HL-60 (cell line): ENCODE results near the gene RNF25.

ENCODE experiments used
- POLR2AphosphoS5 ChIP-seq: IDR thresholded peaks from 2 replicates; pipeline ENCODE4 v1.6.1; 2012; ENCODE audit warnings: low read depth
- SPI1 ChIP-seq: IDR thresholded peaks from 2 replicates; pipeline ENCODE4 v1.6.1; 2012; ENCODE audit warnings: low read depth, mild to moderate bottlenecking, borderline replicate concordance
- TF ChIP-seq, protein P1 (sequence below): IDR thresholded peaks from one replicate; pipeline ENCODE4 v1.5.1; 2011; ENCODE audit warnings: low read length, control low read depth, inconsistent platforms; ENCODE audit not compliant: insufficient read depth
- TF ChIP-seq, protein P2 (sequence below): IDR thresholded peaks from 2 replicates; pipeline ENCODE4 v1.6.1; 2012; ENCODE audit warnings: low read depth; ENCODE audit not compliant: insufficient replicate concordance

- TF ChIP-seq POLR2AphosphoS5 = no peak
- TF ChIP-seq, protein P1, sequence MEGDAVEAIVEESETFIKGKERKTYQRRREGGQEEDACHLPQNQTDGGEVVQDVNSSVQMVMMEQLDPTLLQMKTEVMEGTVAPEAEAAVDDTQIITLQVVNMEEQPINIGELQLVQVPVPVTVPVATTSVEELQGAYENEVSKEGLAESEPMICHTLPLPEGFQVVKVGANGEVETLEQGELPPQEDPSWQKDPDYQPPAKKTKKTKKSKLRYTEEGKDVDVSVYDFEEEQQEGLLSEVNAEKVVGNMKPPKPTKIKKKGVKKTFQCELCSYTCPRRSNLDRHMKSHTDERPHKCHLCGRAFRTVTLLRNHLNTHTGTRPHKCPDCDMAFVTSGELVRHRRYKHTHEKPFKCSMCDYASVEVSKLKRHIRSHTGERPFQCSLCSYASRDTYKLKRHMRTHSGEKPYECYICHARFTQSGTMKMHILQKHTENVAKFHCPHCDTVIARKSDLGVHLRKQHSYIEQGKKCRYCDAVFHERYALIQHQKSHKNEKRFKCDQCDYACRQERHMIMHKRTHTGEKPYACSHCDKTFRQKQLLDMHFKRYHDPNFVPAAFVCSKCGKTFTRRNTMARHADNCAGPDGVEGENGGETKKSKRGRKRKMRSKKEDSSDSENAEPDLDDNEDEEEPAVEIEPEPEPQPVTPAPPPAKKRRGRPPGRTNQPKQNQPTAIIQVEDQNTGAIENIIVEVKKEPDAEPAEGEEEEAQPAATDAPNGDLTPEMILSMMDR = no peak
- no peak for TF ChIP-seq SPI1
- TF ChIP-seq, protein P2, sequence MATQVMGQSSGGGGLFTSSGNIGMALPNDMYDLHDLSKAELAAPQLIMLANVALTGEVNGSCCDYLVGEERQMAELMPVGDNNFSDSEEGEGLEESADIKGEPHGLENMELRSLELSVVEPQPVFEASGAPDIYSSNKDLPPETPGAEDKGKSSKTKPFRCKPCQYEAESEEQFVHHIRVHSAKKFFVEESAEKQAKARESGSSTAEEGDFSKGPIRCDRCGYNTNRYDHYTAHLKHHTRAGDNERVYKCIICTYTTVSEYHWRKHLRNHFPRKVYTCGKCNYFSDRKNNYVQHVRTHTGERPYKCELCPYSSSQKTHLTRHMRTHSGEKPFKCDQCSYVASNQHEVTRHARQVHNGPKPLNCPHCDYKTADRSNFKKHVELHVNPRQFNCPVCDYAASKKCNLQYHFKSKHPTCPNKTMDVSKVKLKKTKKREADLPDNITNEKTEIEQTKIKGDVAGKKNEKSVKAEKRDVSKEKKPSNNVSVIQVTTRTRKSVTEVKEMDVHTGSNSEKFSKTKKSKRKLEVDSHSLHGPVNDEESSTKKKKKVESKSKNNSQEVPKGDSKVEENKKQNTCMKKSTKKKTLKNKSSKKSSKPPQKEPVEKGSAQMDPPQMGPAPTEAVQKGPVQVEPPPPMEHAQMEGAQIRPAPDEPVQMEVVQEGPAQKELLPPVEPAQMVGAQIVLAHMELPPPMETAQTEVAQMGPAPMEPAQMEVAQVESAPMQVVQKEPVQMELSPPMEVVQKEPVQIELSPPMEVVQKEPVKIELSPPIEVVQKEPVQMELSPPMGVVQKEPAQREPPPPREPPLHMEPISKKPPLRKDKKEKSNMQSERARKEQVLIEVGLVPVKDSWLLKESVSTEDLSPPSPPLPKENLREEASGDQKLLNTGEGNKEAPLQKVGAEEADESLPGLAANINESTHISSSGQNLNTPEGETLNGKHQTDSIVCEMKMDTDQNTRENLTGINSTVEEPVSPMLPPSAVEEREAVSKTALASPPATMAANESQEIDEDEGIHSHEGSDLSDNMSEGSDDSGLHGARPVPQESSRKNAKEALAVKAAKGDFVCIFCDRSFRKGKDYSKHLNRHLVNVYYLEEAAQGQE = no peak
Measured at GRCh38 chr2:218708086-218708485, 36.3 kb upstream of the RNF25 start.
